T-helper 1 cell (primary cell): ENCODE measurements around the gene PTPN5.
"Not testable (repeated sequence)": the region's sequence is repeated elsewhere in the genome, so short reads cannot be mapped to it uniquely, and the experiment has no call there.

Experiments
- DNase-seq, 5 donors: peaks; one replicate each; pipeline ENCODE4 v3.0.0-alpha.2; 2012 to 2020

PTPN5 gene

GRCh38 chr11:18706330-18707243, 85.0 kb downstream of the PTPN5 start:
- peak in 3 of 5 donors; percentile 33 to 50 (median 50) for DNase-seq

GRCh38 chr11:18705651-18706281, 85.8 kb downstream of the PTPN5 start:
- peak in 3 of 5 donors; percentile 8 to 22 (median 14) for DNase-seq

- DNase-seq = no peak
These were observed 86.9 kb downstream of the PTPN5 start for GRCh38 chr11:18704698-18705097.

GRCh38 chr11:18704045-18704645, 87.5 kb downstream of the PTPN5 start:
- DNase-seq = no peak

- no peak for DNase-seq
These were observed 88.4 kb downstream of the PTPN5 start for GRCh38 chr11:18703001-18703763.

- no peak for DNase-seq
These were observed 89.9 kb downstream of the PTPN5 start for GRCh38 chr11:18701614-18702216.

- DNase-seq = no peak
These were observed 90.7 kb downstream of the PTPN5 start for GRCh38 chr11:18700872-18701271.

GRCh38 chr11:18700375-18700774, 91.2 kb downstream of the PTPN5 start:
- DNase-seq = no peak

GRCh38 chr11:18699848-18700261, 91.7 kb downstream of the PTPN5 start:
- DNase-seq = no peak

GRCh38 chr11:18699269-18699596, 92.4 kb downstream of the PTPN5 start:
- no peak for DNase-seq

GRCh38 chr11:18698341-18699268, 93.0 kb downstream of the PTPN5 start, which contains the start of gene TMEM86A:
TSS of gene TMEM86A (plus strand) at chr11:18698779. CDS start at chr11:18698887, 108 bp downstream.
- DNase-seq = peak; percentile 86 to 90 (median 87)

GRCh38 chr11:18697576-18697975, 94.0 kb downstream of the PTPN5 start:
- no peak for DNase-seq

GRCh38 chr11:18696638-18697225, 94.9 kb downstream of the PTPN5 start:
- DNase-seq = no peak

- DNase-seq = no peak
These were observed 98.4 kb downstream of the PTPN5 start for GRCh38 chr11:18692941-18693760.

GRCh38 chr11:18691467-18692140, 100.0 kb downstream of the PTPN5 start:
- peak in 1 of 5 donors; percentile 28 for DNase-seq

- DNase-seq = no peak
These were observed 107.3 kb downstream of the PTPN5 start for GRCh38 chr11:18684267-18684666.

- no peak for DNase-seq
These were observed 109.1 kb downstream of the PTPN5 start for GRCh38 chr11:18682466-18682865.

GRCh38 chr11:18681949-18682348, 109.6 kb downstream of the PTPN5 start:
- not testable (repeated sequence) for DNase-seq
